NCI-H226 (cell line): ENCODE measurements around the gene SLC2A13.
"Not testable (repeated sequence)": the region's sequence is repeated elsewhere in the genome, so short reads cannot be mapped to it uniquely, and the experiment has no call there.

Experiments
- DNase-seq: peaks from one replicate; pipeline ENCODE4 v3.0.0-alpha.2; 2015

SLC2A13 gene

DNA sequence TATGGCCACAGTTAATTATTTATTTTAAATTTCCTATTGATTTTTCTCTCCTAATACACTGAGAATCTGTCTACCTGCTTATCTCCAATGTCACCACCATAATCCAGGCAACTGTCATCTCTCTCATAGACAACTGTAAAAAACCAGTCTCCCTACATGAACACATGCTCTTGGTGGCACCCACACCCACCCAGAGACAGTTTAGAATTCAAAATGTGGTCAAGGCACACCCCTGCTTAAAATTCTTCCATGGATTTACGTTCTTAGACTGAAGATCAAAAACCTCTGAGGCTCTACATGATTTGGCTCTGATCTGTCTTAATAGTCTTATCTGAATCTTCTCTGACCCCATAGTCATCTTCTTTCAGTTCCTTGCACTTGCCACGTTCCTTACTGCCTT is 245.2 kb downstream of the SLC2A13 start:
- DNase-seq, result no peak

DNA sequence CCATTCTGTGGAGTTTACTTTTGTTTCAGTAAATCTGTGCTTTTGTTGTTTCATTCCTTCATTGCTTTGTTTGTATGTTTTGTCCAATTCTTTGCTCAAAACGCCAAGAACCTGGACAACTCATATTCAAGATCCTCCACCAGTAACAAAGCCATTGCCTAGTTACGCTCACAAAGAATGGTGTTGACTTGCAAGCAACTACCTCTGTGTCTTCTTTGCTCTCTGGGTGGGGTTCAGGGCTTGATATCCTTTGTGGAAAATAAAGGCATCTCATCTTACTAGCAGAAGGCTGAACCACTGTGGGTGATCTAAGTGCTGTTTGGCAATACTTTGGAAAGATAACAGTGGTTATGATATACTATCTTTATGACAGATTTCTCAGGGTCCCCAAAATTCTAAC is 252.9 kb downstream of the SLC2A13 start:
- DNase-seq, result no peak

DNA sequence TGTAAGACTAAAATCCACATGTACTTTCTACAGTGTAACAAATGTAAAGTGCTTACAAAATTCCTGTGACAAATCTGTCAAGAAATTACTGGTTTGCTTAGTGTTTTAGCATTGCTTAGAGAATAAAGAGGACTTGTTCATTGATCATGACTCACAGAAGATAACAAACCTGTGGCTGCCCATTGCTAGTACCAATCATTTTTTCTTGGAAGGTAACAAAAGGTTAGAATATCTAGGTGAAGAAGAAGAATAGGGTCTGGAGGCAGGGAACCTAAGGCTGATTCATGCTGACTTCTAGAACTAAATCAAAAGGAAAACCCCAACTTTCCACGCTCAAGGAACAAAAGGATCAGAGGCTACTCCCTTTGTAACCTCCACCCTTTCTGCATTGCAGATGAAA is 253.5 kb downstream of the SLC2A13 start:
- no peak for DNase-seq

DNA sequence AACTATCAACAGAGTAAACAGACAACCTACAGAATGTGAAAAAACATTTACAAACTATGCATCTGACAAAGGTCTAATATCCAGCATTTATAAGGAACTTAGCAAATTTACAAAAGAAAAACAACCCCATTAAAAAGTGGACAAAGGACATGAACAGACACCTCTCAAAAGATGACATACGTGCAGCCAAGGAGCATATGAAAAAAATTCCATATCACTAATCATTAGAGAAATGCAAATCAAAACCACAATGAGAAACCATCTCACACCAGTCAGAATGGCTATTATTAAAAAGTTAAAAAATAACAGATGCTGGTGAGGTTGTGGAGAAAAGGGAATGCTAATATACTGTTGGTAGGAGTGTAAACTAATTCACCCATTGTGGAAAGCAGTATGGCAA is 257.7 kb downstream of the SLC2A13 start:
- DNase-seq, result not testable (repeated sequence)

- DNase-seq, result no peak
Measured at GRCh38 chr12:39846971-39847650, 258.8 kb downstream of the SLC2A13 start.

DNA sequence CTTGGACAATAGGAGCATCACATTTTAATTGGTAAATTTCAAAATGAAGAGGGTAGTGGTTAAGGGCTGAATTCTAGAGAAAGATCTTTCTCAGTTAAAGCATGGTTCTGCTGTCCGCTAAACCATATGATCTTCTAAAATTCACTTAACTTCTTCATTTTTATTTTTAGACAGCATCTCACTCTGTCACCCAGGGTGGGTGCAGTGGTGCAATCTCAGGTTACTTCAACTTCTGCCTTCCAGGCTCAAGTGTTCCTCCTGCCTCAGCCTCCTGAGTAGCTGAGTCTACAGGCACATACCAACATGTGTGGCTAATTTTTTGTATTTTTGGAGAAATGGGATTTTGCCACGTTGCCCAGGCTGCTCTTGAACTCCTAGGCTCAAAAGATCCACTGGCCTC is 259.6 kb downstream of the SLC2A13 start:
- DNase-seq, result no peak

- no peak for DNase-seq
Measured at GRCh38 chr12:39840422-39840821, 265.5 kb downstream of the SLC2A13 start.

DNA sequence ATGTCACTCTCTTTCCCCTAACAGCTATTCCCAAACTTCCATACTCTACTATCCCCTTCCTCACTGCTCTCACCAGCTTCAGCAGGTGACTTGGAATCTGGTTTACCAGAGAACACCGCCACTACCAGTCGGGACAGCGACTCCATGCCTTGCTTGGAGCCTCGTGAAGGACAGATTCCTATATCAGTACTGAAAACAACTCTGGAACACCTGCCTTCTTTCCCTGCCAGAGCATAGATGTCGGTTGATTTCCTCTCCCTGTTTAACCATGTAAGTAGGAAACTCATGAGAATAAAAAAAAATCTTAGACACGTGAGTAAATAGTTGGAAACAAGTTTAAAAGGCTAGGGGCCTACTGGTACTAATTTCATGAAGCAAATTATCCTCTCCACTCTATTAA is 266.8 kb downstream of the SLC2A13 start:
- DNase-seq, result no peak

- DNase-seq, result no peak
Measured at GRCh38 chr12:39835517-39836489, 270.1 kb downstream of the SLC2A13 start.

DNA sequence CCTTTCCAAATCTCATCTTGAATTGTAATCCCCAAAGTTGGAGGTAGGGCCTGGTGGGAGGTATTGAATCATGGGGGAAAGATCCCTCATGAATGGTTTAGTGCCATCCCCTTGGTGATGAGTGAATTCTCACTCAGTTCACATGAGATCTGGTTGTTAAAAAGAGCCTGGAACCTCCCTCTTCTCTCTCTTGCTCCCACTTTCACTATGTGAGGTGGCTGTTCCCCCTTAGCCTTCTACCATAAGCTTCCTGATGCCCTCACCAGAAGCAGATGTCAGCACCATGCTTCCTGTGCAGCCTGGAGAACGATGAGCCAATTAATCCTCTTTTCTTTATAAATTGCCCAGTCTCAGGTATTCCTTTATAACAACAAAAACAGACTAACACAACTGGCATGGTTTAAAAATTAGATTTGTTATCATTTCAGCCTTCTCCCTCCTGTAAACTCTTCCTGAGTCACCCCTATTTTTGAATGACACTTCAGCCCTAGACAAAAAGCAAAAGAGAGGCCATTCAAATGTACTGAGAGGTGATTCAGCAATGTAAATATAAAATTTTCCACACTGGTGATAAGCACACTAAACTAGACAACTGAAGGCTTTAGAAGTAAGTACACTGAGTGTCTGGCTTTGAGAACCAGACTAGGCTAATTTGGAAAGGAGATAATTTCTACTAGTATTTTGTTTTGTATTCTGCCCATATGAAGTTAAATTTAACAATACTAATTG is 274.1 kb downstream of the SLC2A13 start:
- DNase-seq, result peak; percentile 26

DNA sequence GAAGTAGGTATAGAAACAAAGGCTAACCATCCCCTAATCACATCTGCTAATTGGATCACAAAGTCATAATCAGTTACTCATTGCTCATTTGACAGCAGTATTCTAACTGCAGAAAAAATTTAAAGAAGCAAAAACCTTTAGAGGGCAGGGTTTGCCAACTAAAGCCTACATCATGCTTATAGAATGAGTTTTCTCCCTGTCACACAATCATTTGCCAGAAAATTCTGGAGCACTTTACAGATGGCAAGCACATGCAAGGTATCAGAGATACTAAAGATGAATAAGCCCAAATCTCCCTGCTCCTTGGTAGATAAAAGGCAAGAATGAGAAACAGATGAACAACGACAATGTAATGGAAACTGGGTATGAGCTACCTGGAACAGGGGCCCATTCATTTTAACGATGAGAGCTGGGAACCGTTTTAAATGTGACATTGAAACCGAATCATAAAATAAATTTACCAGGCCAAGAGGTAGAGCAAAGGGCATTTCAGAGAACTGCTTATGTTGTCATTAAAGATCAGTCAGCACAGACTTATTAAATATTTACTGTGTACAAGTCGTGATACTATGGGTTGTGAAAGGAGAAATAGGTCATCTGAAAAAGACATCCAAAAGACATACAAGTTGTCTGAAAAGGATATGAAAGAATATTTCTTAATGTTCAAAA is 274.9 kb downstream of the SLC2A13 start:
- DNase-seq, result no peak

GRCh38 chr12:39830171-39830570 is 275.7 kb downstream of the SLC2A13 start:
- no peak for DNase-seq

DNA sequence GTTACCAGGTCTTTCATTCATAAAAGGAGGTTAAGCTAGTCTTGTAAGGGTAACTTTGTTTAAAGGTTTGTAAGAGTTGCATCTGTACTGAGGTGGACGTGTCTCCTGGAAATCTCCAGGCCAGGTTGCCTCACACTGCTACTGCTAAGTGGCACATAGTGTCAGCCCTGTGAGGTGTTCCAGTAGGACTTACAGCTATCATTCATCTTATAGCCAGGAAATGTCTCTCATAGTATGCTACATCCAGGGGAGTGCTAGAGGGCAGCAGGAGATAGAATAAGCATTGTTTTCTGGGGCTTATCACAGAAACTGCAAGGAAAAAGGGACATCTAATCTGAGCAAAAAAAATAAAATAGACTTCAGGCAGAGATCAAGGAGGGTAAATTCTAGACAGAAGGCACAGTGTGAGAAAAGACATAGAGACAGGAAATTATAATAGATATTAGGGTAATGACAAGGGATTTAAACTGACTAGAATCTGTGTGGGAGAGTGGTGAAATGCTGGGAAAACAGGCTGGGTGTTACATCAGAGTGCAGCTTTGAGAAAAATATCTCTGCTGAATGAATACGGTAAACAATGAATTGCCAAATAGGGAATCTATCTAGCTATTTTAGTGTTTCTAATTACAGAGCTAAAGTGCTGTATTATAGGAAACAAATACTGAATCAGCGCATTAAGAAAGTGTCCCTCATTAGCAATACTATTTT is 281.2 kb downstream of the SLC2A13 start:
- DNase-seq, result no peak

- peak; percentile 31 for DNase-seq
Measured at GRCh38 chr12:39816671-39817185, 289.2 kb downstream of the SLC2A13 start.

DNA sequence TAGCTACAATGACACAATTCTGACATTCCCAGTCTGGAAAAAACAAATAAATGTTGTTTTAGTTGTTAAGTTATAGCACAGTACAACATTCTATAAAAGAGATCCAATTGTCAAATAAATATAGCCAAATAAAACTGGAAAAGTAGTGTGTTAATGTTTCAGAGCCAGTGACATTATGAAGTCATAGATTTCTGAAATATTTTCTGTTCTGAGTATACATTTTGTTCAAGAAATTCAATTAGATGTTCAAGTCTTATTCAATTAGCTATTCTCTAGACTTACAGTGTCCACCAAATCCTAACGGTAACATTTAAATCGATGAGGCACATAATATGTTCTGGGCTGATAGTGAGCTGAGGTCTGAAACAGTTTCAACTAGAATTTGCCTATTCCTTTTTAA is 290.1 kb downstream of the SLC2A13 start:
- no peak for DNase-seq

- DNase-seq, result no peak
Measured at GRCh38 chr12:39814626-39815025, 291.3 kb downstream of the SLC2A13 start.

- DNase-seq, result no peak
Measured at GRCh38 chr12:39813776-39814175, 292.1 kb downstream of the SLC2A13 start.

DNA sequence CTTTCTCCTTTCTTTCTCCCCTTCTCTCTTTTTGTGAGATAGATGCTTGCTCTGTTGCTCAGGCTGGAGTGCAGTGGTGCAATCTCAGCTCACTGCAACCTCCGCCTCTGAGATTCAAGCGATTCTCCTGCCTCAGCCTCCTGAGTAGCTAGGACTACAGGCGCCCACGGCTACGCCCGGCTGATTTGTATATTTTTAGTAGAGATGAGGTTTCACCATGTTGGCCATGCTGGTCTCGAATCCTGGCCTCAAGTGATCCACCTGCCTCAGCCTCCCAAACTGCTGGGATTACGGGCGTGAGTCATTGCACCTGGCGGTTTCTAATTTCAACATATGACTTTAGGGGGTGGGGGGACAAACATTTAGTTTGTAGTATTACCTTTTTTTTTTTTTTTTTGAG is 293.4 kb downstream of the SLC2A13 start:
- DNase-seq, result not testable (repeated sequence)

GRCh38 chr12:39807043-39807442 is 298.8 kb downstream of the SLC2A13 start:
- no peak for DNase-seq

- no peak for DNase-seq
Measured at GRCh38 chr12:39805651-39806050, 300.2 kb downstream of the SLC2A13 start.

DNA sequence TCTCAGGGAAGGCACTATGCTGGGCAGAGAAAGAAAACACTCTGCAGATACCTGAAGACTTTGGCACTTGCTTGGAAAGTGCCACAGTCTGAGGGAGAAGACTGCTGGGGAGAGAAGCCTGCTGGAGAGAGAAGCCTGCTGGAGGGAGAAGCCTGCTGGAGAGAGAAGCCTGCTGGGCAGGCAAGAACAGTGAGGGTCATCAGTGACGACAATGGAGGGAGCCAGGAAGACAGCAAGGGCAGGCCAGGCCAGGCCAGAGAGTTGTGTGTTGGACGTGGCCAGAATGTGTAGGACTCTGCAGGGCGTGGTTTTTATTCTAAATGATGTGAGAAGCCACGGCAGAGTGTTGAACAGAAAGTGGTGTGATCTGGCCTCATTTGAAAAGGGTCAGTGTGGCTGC is 301.0 kb downstream of the SLC2A13 start:
- DNase-seq, result no peak

DNA sequence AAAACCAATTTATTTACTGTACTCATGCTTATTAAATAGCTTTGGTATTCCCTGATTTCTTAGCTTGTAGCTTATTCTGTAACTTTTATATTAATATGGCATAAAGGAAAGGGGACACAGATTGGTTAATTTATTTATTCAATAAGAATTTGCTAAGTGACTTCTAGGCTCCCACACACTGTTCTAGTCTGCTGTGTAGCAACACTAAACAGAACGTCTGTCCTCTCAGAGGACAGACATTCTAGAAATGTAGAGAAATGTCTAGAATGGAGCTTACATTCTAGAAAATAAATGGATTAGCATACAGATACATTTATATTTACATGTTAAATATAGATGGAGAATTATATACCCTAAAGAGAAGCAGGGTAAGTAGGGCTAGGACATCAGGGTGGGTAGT is 301.4 kb downstream of the SLC2A13 start:
- no peak for DNase-seq
